GM12878 (cell line): ENCODE measurements around the gene PRKCZ. TPM values are rescaled to one million over a fixed set of nuclear protein-coding genes. Genes with fewer than 3 reads are reported as not detected.

Experiments
- ATAC-seq: fragments of 200-7000 bp; cut with Tn5 transposase; 3 replicates; pipeline ENCODE4 v1.9.1; 2020; ENCODE audit warnings: mild to moderate bottlenecking, moderate library complexity
- BruUV-seq: library from RNA; stranded (reverse); fragments of 400-500 nt; replicated peaks from 2 replicates; lab custom pipeline; 2021; lab: Mats Ljungman, UMichigan
- CTCF ChIA-PET: fragments of 300-600 bp; sonication (Branson Sonifier 250); formaldehyde crosslinking; extraction: SDS; loops from one replicate; lab custom pipeline; 2021; ENCODE audit warnings: inconsistent platforms; lab: Yijun Ruan, JAX
- POLR2A ChIA-PET: fragments of 350-600 bp; formaldehyde crosslinking; extraction: SDS; loops from one replicate; lab custom pipeline; 2021; ENCODE audit warnings: inconsistent platforms; lab: Charles Lee
- RAD21 ChIA-PET: fragments of 300-600 bp; sonication (Branson Sonifier 250); formaldehyde crosslinking; loops from one replicate; lab custom pipeline; 2023; ENCODE audit warnings: antibody characterized with exemption; ENCODE audit not compliant: unreplicated experiment; lab: Charles Lee
- SMC1A ChIA-PET: fragments of 300-600 bp; sonication (Branson Sonifier 250); formaldehyde crosslinking; loops from one replicate; lab custom pipeline; 2023; ENCODE audit not compliant: unreplicated experiment, uncharacterized antibody; lab: Charles Lee
- DNase-seq: peaks from one replicate; pipeline ENCODE4 v3.0.0-alpha.2; 2011; ENCODE audit warnings: low read depth, low spot score
- FAIRE-seq: peaks from 3 replicates; lab custom pipeline; 2011; peaks lifted over from hg19 to GRCh38; lab: Jason Lieb, UNC
- H2AFZ ChIP-seq: 2 replicates; pipeline ENCODE4 v1.6.0; 2011; ENCODE audit warnings: low read depth, low read length, control low read depth; ENCODE audit not compliant: control insufficient read depth
- H3K27ac ChIP-seq: 2 replicates; pipeline ENCODE4 v1.5.1; 2011; ENCODE audit warnings: control low read depth; ENCODE audit not compliant: control insufficient read depth, insufficient read depth
- H3K27me3 ChIP-seq, 2 experiments: replicated peaks in 1 of 2; 2 replicates each; pipeline versions ENCODE4 v1.6.0 to v1.6.1; 2011; ENCODE audit warnings: low read length in 1 of 2; ENCODE audit not compliant: control insufficient read depth in 2 of 2, insufficient read depth in 2 of 2
- H3K36me3 ChIP-seq, 2 experiments: 2 replicates each; pipeline ENCODE4 v1.5.1; 2011; ENCODE audit warnings: low read length in 1 of 2; ENCODE audit not compliant: control insufficient read depth in 2 of 2, insufficient read depth in 2 of 2
- H3K4me1 ChIP-seq: 2 replicates; pipeline ENCODE4 v1.6.1; 2011; ENCODE audit warnings: mild to moderate bottlenecking, low read length, moderate library complexity, mixed read lengths; ENCODE audit not compliant: control insufficient read depth, insufficient read depth
- H3K4me2 ChIP-seq: 2 replicates; pipeline ENCODE4 v1.6.0; 2011; ENCODE audit warnings: control low read depth; ENCODE audit not compliant: control insufficient read depth, insufficient read depth
- H3K4me3 ChIP-seq: fragments of 200-600 bp; sonication (generic); 2 replicates; pipeline ENCODE4 v1.5.1; 2016
- H3K79me2 ChIP-seq: 2 replicates; pipeline ENCODE4 v1.6.0; 2011; ENCODE audit warnings: low read length; ENCODE audit not compliant: control insufficient read depth, insufficient read depth
- H3K9ac ChIP-seq: 2 replicates; pipeline ENCODE4 v1.8.0; 2011; ENCODE audit warnings: low read length, control low read depth, mixed read lengths; ENCODE audit not compliant: control insufficient read depth, insufficient read depth
- H3K9me3 ChIP-seq: replicated peaks from 3 replicates; pipeline ENCODE4 v1.5.1; 2011; ENCODE audit warnings: mild to moderate bottlenecking, low read length; ENCODE audit not compliant: control insufficient read depth, insufficient read depth
- H4K20me1 ChIP-seq: 2 replicates; pipeline ENCODE4 v1.6.0; 2011; ENCODE audit not compliant: control insufficient read depth, insufficient read depth
- DPF2 ChIP-seq: fragments of 450-650 bp; IDR thresholded peaks from 2 replicates; pipeline ENCODE4 v1.6.1; 2017; ENCODE audit warnings: mild to moderate bottlenecking
- HCFC1 ChIP-seq: fragments of 150-350 bp; IDR thresholded peaks from 2 replicates; pipeline ENCODE4 v1.6.1; 2014; ENCODE audit warnings: low read length
- NRF1 ChIP-seq: conservative IDR thresholded peaks from 2 replicates; pipeline ENCODE4 v1.6.1; 2011; ENCODE audit warnings: mild to moderate bottlenecking, low read depth, low read length, improper control_type of control experiment
- ZBED1 ChIP-seq: IDR thresholded peaks from 2 replicates; pipeline ENCODE4 v1.6.1; 2016; ENCODE audit warnings: borderline replicate concordance
- WGBS: methylation state at CpG from one replicate; pipeline ENCODE4 v1.1.6; 2016; ENCODE audit warnings: low lambda C conversion rate; ENCODE audit not compliant: insufficient replicate concordance, insufficient coverage; ENCODE audit errors: missing lambda C conversion rate; 5-methylcytosine and 5-hydroxymethylcytosine counted together
- in situ Hi-C: fragments of 300-500 bp; cut with MboI; formaldehyde crosslinking; loops from 9 replicates; pipeline ENCODE4 v1.14.3; 2018; ENCODE audit warnings: mixed read lengths
- intact Hi-C: fragments of 100-400 bp; cut with micrococcal nuclease; formaldehyde crosslinking; loops from one replicate; pipeline ENCODE4 v1.14.2; 2022; ENCODE audit not compliant: unreplicated experiment
- polyA plus RNA-seq, 11 experiments: library from polyadenylated mRNA; depleted of rRNA in 4 of 11; unstranded in 6 of 11; stranded (reverse) in 5 of 11; fragments of >200 nt; fragmentation: Nextera tagmentation in 4 of 11; fragmentation: Illumina TruSeq in 1 of 11; extraction: Ambion mirVana in 4 of 11; extraction: Trizol in 1 of 11; gene quantifications; 1 replicate in 1 of 11; 2 replicates in 10 of 11; pipeline versions ENCODE4 v1.2.1 to v1.2.3, GENCODE V29; 2011 to 2016; ENCODE audit warnings: inconsistent platforms in 2 of 11, missing spikeins in 2 of 11, low read depth in 1 of 11
- total RNA-seq, 4 experiments: library from RNA; depleted of rRNA in 3 of 4; stranded (reverse); fragments of >200 nt in 3 of 4; fragmentation: Illumina TruSeq in 1 of 4; extraction: Trizol in 1 of 4; gene quantifications; 2 replicates each; pipeline versions ENCODE4 v1.2.1 to v1.2.3, GENCODE V29; 2013 to 2021
- TF ChIP-seq, protein P1 (sequence below): IDR thresholded peaks from 2 replicates; pipeline ENCODE4 v1.6.1; 2012; ENCODE audit warnings: low read depth, low read length, improper control_type of control experiment
- TF ChIP-seq, protein P2 (sequence below): fragments of 150-350 bp; IDR thresholded peaks from 2 replicates; pipeline ENCODE4 v1.6.1; 2014; ENCODE audit warnings: mild to moderate bottlenecking, low read depth, low read length

PRKCZ gene
- total and polyA plus RNA-seq, 10 of the 15 experiments (the other 5 are each of a cell fraction or from before 2014, with no cell fraction given): 0.05 to 1.9 (median 0.64) TPM; not detected in 1

DNA sequence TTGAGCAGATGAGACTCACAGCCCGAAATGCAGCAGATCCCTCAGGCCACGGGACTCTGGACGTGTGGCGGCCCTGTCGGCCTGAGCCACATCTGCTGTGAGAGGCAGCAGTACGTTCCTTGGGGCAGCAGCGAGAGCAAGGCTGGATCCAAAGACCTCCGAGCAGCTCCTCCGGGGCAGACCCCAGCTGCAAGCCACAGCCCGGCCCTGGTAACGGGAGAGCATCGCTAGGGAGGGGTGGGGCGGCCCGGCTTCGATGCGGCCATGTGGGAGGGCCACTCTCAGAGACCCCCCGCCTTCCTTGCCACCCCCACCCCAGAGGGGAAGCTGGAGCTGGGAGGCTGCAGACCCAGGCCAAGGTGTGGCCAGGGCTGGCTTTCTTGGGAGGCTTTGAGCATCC, 17.8 kb downstream of the PRKCZ start:
- no peak overlapping the region for H3K9ac ChIP-seq
- ChIA-PET CTCF (no interaction called here), RAD21 (no interaction called here), SMC1A (no interaction called here)
- in situ Hi-C loops: no loop called here
- H4K20me1 ChIP-seq: no peaks in the 10 kb centered on the region
- H3K9me3 ChIP-seq: peaks cover 3% of the 10 kb centered on the region; the same call in 2 of the 3 replicates
- FAIRE-seq (no peak), ATAC-seq (no peak), DNase-seq (no peak)
- H3K4me1 ChIP-seq: no peaks in the 10 kb centered on the region
- no peak overlapping the region for H3K4me3 ChIP-seq
- H2AFZ ChIP-seq: no peak overlapping the region
- intact Hi-C loops: no loop called here
- 77% methylated on average over 14 of the region's 17 CpGs for WGBS
- H3K36me3 ChIP-seq: no peaks in the 10 kb centered on the region; a peak in 1 of 4 replicates
- H3K79me2 ChIP-seq: no peaks in the 10 kb centered on the region
- H3K4me2 ChIP-seq: no peak overlapping the region
- TF ChIP-seq HCFC1 (no peak), NRF1 (no peak), ZBED1 (no peak), DPF2 (no peak)
- TF ChIP-seq, protein P1, sequence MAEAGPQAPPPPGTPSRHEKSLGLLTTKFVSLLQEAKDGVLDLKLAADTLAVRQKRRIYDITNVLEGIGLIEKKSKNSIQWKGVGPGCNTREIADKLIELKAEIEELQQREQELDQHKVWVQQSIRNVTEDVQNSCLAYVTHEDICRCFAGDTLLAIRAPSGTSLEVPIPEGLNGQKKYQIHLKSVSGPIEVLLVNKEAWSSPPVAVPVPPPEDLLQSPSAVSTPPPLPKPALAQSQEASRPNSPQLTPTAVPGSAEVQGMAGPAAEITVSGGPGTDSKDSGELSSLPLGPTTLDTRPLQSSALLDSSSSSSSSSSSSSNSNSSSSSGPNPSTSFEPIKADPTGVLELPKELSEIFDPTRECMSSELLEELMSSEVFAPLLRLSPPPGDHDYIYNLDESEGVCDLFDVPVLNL: no peak
- TF ChIP-seq, protein P2, sequence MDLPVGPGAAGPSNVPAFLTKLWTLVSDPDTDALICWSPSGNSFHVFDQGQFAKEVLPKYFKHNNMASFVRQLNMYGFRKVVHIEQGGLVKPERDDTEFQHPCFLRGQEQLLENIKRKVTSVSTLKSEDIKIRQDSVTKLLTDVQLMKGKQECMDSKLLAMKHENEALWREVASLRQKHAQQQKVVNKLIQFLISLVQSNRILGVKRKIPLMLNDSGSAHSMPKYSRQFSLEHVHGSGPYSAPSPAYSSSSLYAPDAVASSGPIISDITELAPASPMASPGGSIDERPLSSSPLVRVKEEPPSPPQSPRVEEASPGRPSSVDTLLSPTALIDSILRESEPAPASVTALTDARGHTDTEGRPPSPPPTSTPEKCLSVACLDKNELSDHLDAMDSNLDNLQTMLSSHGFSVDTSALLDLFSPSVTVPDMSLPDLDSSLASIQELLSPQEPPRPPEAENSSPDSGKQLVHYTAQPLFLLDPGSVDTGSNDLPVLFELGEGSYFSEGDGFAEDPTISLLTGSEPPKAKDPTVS: no peak
- TF ChIP-seq, all 136 proteins: peak for 0
- POLR2A ChIA-PET: no interaction called here
- BruUV-seq: no TSS peak
- Histone ChIP-seq H3K27ac (no peak overlapping the region), H3K27me3 (no peaks in the 10 kb centered on the region)
